BJ (cell line): ENCODE data around the gene PCSK2. TPM values are rescaled to one million over a fixed set of nuclear protein-coding genes. Genes with fewer than 3 reads are reported as not detected.

Experiments
- CTCF ChIA-PET: fragments of 350-600 bp; formaldehyde crosslinking; extraction: SDS; loops from one replicate; lab custom pipeline; 2021; ENCODE audit warnings: antibody characterized with exemption, inconsistent platforms; lab: Yijun Ruan, JAX
- POLR2A ChIA-PET: fragments of 300-600 bp; sonication (Branson Sonifier 250); formaldehyde crosslinking; extraction: SDS; loops from one replicate; lab custom pipeline; 2021; ENCODE audit warnings: antibody characterized with exemption; lab: Charles Lee
- DNase-seq: peaks from one replicate; pipeline ENCODE4 v3.0.0-alpha.2; 2011; ENCODE audit warnings: low read depth
- H3K27me3 ChIP-seq: 2 replicates; pipeline ENCODE4 v1.6.0; 2011; ENCODE audit warnings: low read length; ENCODE audit not compliant: control insufficient read depth, insufficient read depth
- H3K36me3 ChIP-seq: 2 replicates; pipeline ENCODE4 v1.5.1; 2011; ENCODE audit warnings: low read length; ENCODE audit not compliant: control insufficient read depth, insufficient read depth
- H3K4me3 ChIP-seq: 2 replicates; pipeline ENCODE4 v1.5.1; 2011; ENCODE audit warnings: low read depth, mild to moderate bottlenecking, control low read depth, low read length
- polyA plus RNA-seq: library from polyadenylated mRNA; depleted of rRNA; stranded (reverse); fragments of >200 nt; gene quantifications from 2 replicates; pipeline ENCODE4 v1.2.3, GENCODE V29; 2011
- TF ChIP-seq, protein P1 (sequence below): IDR thresholded peaks from 2 replicates; pipeline ENCODE4 v1.5.1; 2011; ENCODE audit warnings: low read depth, mild to moderate bottlenecking, control low read depth, inconsistent platforms, low read length, moderate library complexity; ENCODE audit not compliant: insufficient read depth

PCSK2 gene
- polyA plus RNA-seq, 1 experiment, result not detected

DNA sequence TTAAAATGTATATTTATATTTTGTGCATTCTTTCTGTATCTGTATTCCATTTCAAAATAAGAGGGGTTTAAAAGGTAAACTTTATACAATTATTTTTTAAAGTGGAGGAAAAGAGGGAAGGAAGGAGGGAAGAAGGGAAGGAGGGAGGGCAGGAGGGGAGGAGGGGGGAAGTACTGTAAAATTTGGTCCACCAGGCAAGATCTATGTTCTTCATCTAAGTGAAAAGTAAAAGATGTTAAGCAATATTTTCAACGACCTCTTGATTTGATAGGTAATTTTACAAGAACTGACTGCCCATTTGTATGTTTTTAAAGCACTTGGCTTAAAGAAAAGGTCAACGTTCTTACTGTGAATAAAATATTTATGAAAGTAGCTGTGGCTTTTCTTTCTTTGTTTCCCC is 29.8 kb upstream of the PCSK2 start:
- no peak for DNase-seq
- ChIA-PET POLR2A (no interaction called here), CTCF (no interaction called here)
- H3K4me3 ChIP-seq, result no peak overlapping the region
- TF ChIP-seq, protein P1, sequence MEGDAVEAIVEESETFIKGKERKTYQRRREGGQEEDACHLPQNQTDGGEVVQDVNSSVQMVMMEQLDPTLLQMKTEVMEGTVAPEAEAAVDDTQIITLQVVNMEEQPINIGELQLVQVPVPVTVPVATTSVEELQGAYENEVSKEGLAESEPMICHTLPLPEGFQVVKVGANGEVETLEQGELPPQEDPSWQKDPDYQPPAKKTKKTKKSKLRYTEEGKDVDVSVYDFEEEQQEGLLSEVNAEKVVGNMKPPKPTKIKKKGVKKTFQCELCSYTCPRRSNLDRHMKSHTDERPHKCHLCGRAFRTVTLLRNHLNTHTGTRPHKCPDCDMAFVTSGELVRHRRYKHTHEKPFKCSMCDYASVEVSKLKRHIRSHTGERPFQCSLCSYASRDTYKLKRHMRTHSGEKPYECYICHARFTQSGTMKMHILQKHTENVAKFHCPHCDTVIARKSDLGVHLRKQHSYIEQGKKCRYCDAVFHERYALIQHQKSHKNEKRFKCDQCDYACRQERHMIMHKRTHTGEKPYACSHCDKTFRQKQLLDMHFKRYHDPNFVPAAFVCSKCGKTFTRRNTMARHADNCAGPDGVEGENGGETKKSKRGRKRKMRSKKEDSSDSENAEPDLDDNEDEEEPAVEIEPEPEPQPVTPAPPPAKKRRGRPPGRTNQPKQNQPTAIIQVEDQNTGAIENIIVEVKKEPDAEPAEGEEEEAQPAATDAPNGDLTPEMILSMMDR, result no peak
- H3K36me3 ChIP-seq, result no peaks in the 10 kb centered on the region
- no peaks in the 10 kb centered on the region for H3K27me3 ChIP-seq

DNA sequence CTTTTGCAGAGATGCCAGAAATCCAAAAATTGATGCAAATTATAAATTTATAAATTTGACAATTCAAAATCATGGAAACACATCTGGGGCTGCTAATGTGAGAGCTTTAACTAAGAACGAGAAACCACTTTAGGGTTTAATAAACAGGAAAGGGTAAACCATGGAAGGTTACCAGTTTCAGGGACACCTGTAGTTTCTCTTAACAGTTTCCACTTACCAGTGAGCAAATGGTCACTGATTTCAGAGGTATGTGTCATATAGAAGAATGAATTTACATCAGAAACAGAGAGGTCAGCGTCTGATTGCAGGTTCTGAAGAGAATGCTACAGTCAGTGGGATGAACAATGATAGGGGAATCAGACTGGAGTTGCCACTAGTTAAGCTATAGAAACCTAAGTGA is 24.8 kb upstream of the PCSK2 start:
- POLR2A ChIA-PET, result no interaction called here
- CTCF ChIA-PET, result interaction anchor here (1.7 kb wide), 1 partner anchor 398 kb away, joined by 7 read pairs; no protein-coding TSS in a partner anchor
- Histone ChIP-seq H3K4me3 (no peak overlapping the region), H3K36me3 (no peaks in the 10 kb centered on the region), H3K27me3 (no peaks in the 10 kb centered on the region)
- TF ChIP-seq, protein P1, result no peak
- no peak for DNase-seq

DNA sequence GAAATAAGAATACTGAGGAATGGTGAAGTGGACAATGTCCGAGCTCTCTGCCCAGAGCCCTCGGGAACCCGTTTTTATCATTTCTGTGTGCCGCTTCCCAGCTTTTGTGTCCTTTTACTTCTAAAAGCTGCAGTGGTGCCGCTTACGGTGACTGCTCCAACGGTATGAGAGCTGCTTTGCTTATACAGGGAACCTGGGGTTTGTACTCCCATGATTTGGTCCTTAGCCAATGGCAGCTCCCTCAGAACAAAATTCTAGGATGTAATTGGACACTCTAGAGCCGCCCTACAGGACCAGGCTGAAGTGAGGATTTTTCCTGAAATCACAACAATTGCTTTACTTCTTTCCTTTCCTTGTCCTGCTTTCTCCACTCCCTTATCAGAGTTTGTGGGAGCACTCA is 24.2 kb upstream of the PCSK2 start:
- CTCF ChIA-PET, result interaction anchor here (1.7 kb wide), 1 partner anchor 399 kb away, joined by 7 read pairs; no protein-coding TSS in a partner anchor
- no peak overlapping the region for H3K4me3 ChIP-seq
- POLR2A ChIA-PET, result no interaction called here
- H3K36me3 ChIP-seq, result no peaks in the 10 kb centered on the region
- no peak for DNase-seq
- TF ChIP-seq, protein P1, result no peak
- no peaks in the 10 kb centered on the region for H3K27me3 ChIP-seq

DNA sequence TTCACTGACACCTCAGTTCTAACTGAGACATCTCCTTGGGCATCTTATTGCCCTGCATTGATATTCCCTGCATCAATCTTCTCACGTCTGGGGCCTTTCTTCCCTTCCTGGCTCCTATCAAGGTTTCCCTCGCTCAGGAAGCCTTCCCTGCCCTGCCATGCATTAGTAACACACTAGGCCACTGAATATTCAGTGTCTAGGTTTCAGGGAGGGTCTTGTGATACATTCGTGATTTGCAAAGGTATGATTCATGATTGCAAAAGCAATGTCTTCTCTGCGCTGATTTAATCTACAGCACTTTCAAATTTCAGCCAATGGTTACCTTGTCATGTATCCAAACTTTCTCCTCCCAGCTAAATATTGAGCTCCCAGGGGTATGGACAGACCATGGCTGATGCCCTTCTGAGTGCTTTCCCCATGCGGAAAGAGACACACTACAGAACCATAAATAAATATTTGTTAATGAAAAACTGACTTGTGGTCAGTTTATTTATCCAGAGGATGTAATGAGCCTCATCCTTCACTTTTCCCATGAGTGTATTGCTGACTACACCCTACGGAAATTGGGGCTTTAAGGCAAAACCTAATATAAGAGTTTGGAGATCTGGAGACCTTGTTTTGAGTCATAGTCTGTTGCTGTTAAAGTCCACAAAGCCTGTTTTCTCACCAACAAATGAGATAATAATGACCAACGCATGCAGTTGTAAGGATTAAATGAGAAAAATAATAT is 21.6 kb upstream of the PCSK2 start:
- no peaks in the 10 kb centered on the region for H3K36me3 ChIP-seq
- CTCF ChIA-PET, result interaction anchor here (0.6 kb wide), 1 partner anchor 112 kb away, joined by 3 read pairs; no protein-coding TSS in a partner anchor
- TF ChIP-seq, protein P1, result no peak
- no peak overlapping the region for H3K4me3 ChIP-seq
- no peak for DNase-seq
- POLR2A ChIA-PET, result no interaction called here
- no peaks in the 10 kb centered on the region for H3K27me3 ChIP-seq

DNA sequence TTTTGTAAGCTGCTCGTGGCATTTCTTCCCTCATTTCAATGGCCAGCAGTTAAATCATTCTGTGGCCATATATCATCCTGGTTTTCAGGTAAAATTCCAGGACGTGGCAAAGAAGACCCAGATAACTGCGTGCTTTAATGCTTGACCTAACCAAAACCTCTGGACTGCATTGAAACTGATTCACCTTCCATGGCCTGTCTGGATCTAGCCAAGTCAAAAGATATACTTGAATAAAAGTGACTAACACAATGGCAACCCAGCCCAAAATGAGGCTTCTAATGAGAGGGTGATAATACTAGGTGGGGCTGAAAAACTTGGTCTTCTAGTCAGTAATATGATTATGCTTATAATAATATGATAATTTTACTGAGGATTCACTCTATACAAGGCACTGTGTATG is 16.5 kb upstream of the PCSK2 start:
- no peak for DNase-seq
- Histone ChIP-seq H3K36me3 (no peaks in the 10 kb centered on the region), H3K27me3 (no peaks in the 10 kb centered on the region), H3K4me3 (no peak overlapping the region)
- TF ChIP-seq, protein P1, result no peak
- POLR2A ChIA-PET, result no interaction called here
- CTCF ChIA-PET, result interaction anchor here (1.3 kb wide), 1 partner anchor 8 kb away, joined by 3 read pairs; no protein-coding TSS in a partner anchor
